Pancreas (tissue), 10 donors: Measurements from ENCODE around the gene GHRHR. TPM values are rescaled to one million over a fixed set of nuclear protein-coding genes. Genes with fewer than 3 reads are reported as not detected.
A peak's percentile ranks its signal among the peaks of the same experiment; 100 is the strongest.

Source experiments
- ATAC-seq, 4 donors: fragments of 200-7000 bp; cut with Tn5 transposase; one replicate each; pipeline versions ENCODE4 v1.8.0 to v1.9.1; 2020; ENCODE audit warnings: mild to moderate bottlenecking in 4 of 4, moderate library complexity in 4 of 4
- DNase-seq, 6 donors: peaks; one replicate each; pipeline ENCODE4 v3.0.0-alpha.2; 2020
- FAIRE-seq: peaks from 2 replicates; lab custom pipeline; 2012; peaks lifted over from hg19 to GRCh38; lab: Jason Lieb, UNC
- H3K27ac ChIP-seq, 4 donors: fragments of 200-600 bp; sonication (generic); 1 replicate in 3 of 4; 2 replicates in 1 of 4; pipeline versions ENCODE4 v1.5.0 to v1.8.0; 2020
- H3K27me3 ChIP-seq, 4 donors: fragments of 200-600 bp; one replicate each; pipeline ENCODE4 v1.8.0; 2021
- H3K36me3 ChIP-seq, 3 donors: fragments of 200-600 bp; sonication (generic) in 1 of 3; one replicate each; pipeline versions ENCODE4 v1.5.0 to v1.8.0; 2020 to 2021
- H3K4me1 ChIP-seq, 3 donors: fragments of 200-600 bp; one replicate each; pipeline ENCODE4 v1.8.0; 2021
- H3K4me3 ChIP-seq, 4 donors: fragments of 200-600 bp; sonication (generic) in 2 of 4; one replicate each; pipeline versions ENCODE4 v1.5.0 to v1.8.0; 2020 to 2021
- H3K9me3 ChIP-seq, 4 donors: fragments of 200-600 bp; one replicate each; pipeline ENCODE4 v1.8.0; 2021
- CTCF ChIP-seq, 4 donors: fragments of 200-600 bp; sonication (generic) in 3 of 4; IDR thresholded peaks; one replicate each; pipeline versions ENCODE4 v1.5.0 to v1.8.0; 2021; ENCODE audit warnings: antibody characterized with exemption in 4 of 4
- WGBS, 2 donors: extraction: QIAGEN DNeasy Blood & Tissue Kit; methylation state at CpG; one replicate each; pipeline ENCODE4 v1.1.7; 2013; 5-methylcytosine and 5-hydroxymethylcytosine counted together
- intact Hi-C, 3 donors: fragments of 100-400 bp; cut with DNase I; formaldehyde crosslinking; loops; one replicate each; pipeline versions ENCODE4 v1.11.1 to v1.14.2; 2022
- polyA plus RNA-seq, 2 donors: library from polyadenylated mRNA; stranded (reverse); fragments of 200-250 nt; gene quantifications; one replicate each; pipeline ENCODE4 v1.2.3, GENCODE V29; 2013
- total RNA-seq, 6 donors: library from RNA; stranded (reverse); fragmentation: NEBNext Ultra II Directional in 4 of 6; extraction: Animal tissue kit (Norgen Biotek cat#: 25700) in 4 of 6; gene quantifications; one replicate each; pipeline versions ENCODE4 v1.2.1 to v1.2.4, GENCODE V29; 2021 to 2023
- donor health status: healthy with polysubstance abuse.
- donor health status: DM: no; HTN: no; CAD: no; lungs with moderate emphysema.
- donor health status: DM: no; HTN: no; CAD: no.
- donor health status: control.
- donor health status: control.
- donor health status: Bipolar disorder and iron deficiency.
- donor health status: DM: yes; HTN: yes; CAD: no.
- donor health status: DM: no; HTN: no; CAD: no.
- donor health status: DM: no; HTN: no; CAD: no.
- donor health status: DM: yes; HTN: yes; CAD: no.

The GHRHR gene
- total and polyA plus RNA-seq, 8 donors, result 0.34 to 0.55 (median 0.47) TPM; not detected in 5

- Histone ChIP-seq H3K4me3 (no peak overlapping the region), H3K36me3 (no peaks in the 10 kb centered on the region), H3K27me3 (peaks cover 0 to 4% (median 0%) of the 10 kb centered on the region in 4 donors), H3K27ac (no peak overlapping the region), H3K9me3 (no peaks in the 10 kb centered on the region), H3K4me1 (no peaks in the 10 kb centered on the region)
- intact Hi-C loops, result no loop called here
- FAIRE-seq (no peak), ATAC-seq (peak in 3 of 4 donors; percentile 19 to 63 (median 40)), DNase-seq (no peak)
- no peak for TF ChIP-seq CTCF (IDR thresholded peaks at IDR 0.05)
- WGBS, 2 donors, result 21 to 22% methylated on average over 8 of the region's 8 CpGs
Observed at GRCh38 chr7:30941582-30942323, 22.0 kb upstream of the GHRHR start.

GRCh38 chr7:30950197-30950596 is 13.6 kb upstream of the GHRHR start:
- TF ChIP-seq CTCF (IDR thresholded peaks at IDR 0.05), result no peak
- DNase-seq (no peak), FAIRE-seq (no peak), ATAC-seq (no peak)
- no peak overlapping the region for H3K27ac ChIP-seq
- H3K4me1 ChIP-seq, result no peaks in the 10 kb centered on the region
- no peaks in the 10 kb centered on the region for H3K36me3 ChIP-seq
- no peaks in the 10 kb centered on the region for H3K9me3 ChIP-seq
- H3K4me3 ChIP-seq, result no peak overlapping the region
- intact Hi-C loops, result no loop called here
- no peaks in the 10 kb centered on the region for H3K27me3 ChIP-seq

GRCh38 chr7:30954914-30955313 is 8.8 kb upstream of the GHRHR start:
- FAIRE-seq, result no peak
- 62 to 71% methylated on average over 4 of the region's 4 CpGs for WGBS, 2 donors
- no peak for TF ChIP-seq CTCF (IDR thresholded peaks at IDR 0.05)

GRCh38 chr7:30956704-30957103 is 7.0 kb upstream of the GHRHR start:
- no peak for TF ChIP-seq CTCF (IDR thresholded peaks at IDR 0.05)
- Histone ChIP-seq H3K27me3 (no peaks in the 10 kb centered on the region), H3K36me3 (no peaks in the 10 kb centered on the region), H3K27ac (no peak overlapping the region), H3K4me1 (no peaks in the 10 kb centered on the region), H3K9me3 (no peaks in the 10 kb centered on the region), H3K4me3 (no peak overlapping the region)
- FAIRE-seq (no peak), ATAC-seq (no peak), DNase-seq (no peak)
- intact Hi-C loops, result no loop called here
- 91 to 99% methylated on average over 1 of the region's 1 CpG for WGBS, 2 donors

More at GRCh38 chr7:30954914-30955313, 8.8 kb upstream of the GHRHR start:
- Histone ChIP-seq H3K27me3 (no peaks in the 10 kb centered on the region), H3K4me3 (no peak overlapping the region), H3K9me3 (no peaks in the 10 kb centered on the region), H3K36me3 (no peaks in the 10 kb centered on the region), H3K27ac (no peak overlapping the region), H3K4me1 (no peaks in the 10 kb centered on the region)
- intact Hi-C loops, result no loop called here
- ATAC-seq (no peak), DNase-seq (no peak)

GRCh38 chr7:30965372-30965771 is 1.6 kb downstream of the GHRHR start:
- 50 to 73% methylated on average over 4 of the region's 4 CpGs for WGBS, 2 donors

More at GRCh38 chr7:30965372-30965771, 1.6 kb downstream of the GHRHR start:
- TF ChIP-seq CTCF (IDR thresholded peaks at IDR 0.05), result no peak
- H3K27ac ChIP-seq, result no peak overlapping the region
- H3K9me3 ChIP-seq, result no peaks in the 10 kb centered on the region
- H3K4me1 ChIP-seq, result no peaks in the 10 kb centered on the region
- no peak overlapping the region for H3K4me3 ChIP-seq
- no peaks in the 10 kb centered on the region for H3K27me3 ChIP-seq
- DNase-seq (no peak), ATAC-seq (no peak), FAIRE-seq (no peak)
- H3K36me3 ChIP-seq, result no peaks in the 10 kb centered on the region
- intact Hi-C loops, result no loop called here
